Astrocyte (in vitro differentiated cells and primary cell): ENCODE results near the gene CRYBB1.

Experiments used
- CTCF ChIP-seq: IDR thresholded peaks from 2 replicates; pipeline ENCODE4 v1.5.1; 2011; ENCODE audit warnings: low read depth, mild to moderate bottlenecking, inconsistent platforms, low read length, moderate library complexity; ENCODE audit not compliant: insufficient read depth
- EZH2 ChIP-seq: IDR thresholded peaks from 2 replicates; pipeline ENCODE4 v1.6.1; 2012; ENCODE audit warnings: mild to moderate bottlenecking, low read length, inconsistent platforms; ENCODE audit not compliant: insufficient read depth

GRCh38 chr22:26615149-26615548, 2.7 kb downstream of the CRYBB1 start:
- TF ChIP-seq CTCF (no peak), EZH2 (no peak)
